ENCODE results near the gene ABCC1.
"Not testable (repeated sequence)": the region's sequence is repeated elsewhere in the genome, so short reads cannot be mapped to it uniquely, and the experiment has no call there.

Gene ABCC1

GRCh38 chr16:15953929-15954813 is 4.8 kb downstream of the ABCC1 start:
- no peak for DNase-seq (ENCODE audit: low read depth)
- no peak overlapping the region for H3K4me3 ChIP-seq (ENCODE audit: low read depth, low read length)
- no peak for TF ChIP-seq CTCF (IDR thresholded peaks at IDR 0.05; ENCODE audit: low read depth, low read length)
- no peak for TF ChIP-seq MAX (IDR thresholded peaks at IDR 0.05; ENCODE audit: low read depth, low read length)
- TF ChIP-seq POLR2A (IDR thresholded peaks at IDR 0.05; ENCODE audit: extremely low read depth, insufficient read length), result no peak
- no peak for TF ChIP-seq MYC (IDR thresholded peaks at IDR 0.05; ENCODE audit: low read depth, low read length)

GRCh38 chr16:15954814-15955151 is 5.4 kb downstream of the ABCC1 start:
- peak; percentile 51 for DNase-seq (ENCODE audit: low read depth)
- TF ChIP-seq CTCF (IDR thresholded peaks at IDR 0.05; ENCODE audit: low read depth, low read length), result no peak
- no peak for TF ChIP-seq MYC (IDR thresholded peaks at IDR 0.05; ENCODE audit: low read depth, low read length)
- no peak for TF ChIP-seq MAX (IDR thresholded peaks at IDR 0.05; ENCODE audit: low read depth, low read length)
- no peak for TF ChIP-seq POLR2A (IDR thresholded peaks at IDR 0.05; ENCODE audit: extremely low read depth, insufficient read length)
- H3K4me3 ChIP-seq (ENCODE audit: low read depth, low read length), result no peak overlapping the region

- DNase-seq (ENCODE audit: low read depth), result no peak
- no peak overlapping the region for H3K4me3 ChIP-seq (ENCODE audit: low read depth, low read length)
- no peak for TF ChIP-seq MAX (IDR thresholded peaks at IDR 0.05; ENCODE audit: low read depth, low read length)
- TF ChIP-seq CTCF (IDR thresholded peaks at IDR 0.05; ENCODE audit: low read depth, low read length), result no peak
- TF ChIP-seq MYC (IDR thresholded peaks at IDR 0.05; ENCODE audit: low read depth, low read length), result no peak
- TF ChIP-seq POLR2A (IDR thresholded peaks at IDR 0.05; ENCODE audit: extremely low read depth, insufficient read length), result no peak
Measured at GRCh38 chr16:15955425-15955824, 6.0 kb downstream of the ABCC1 start.

- DNase-seq (ENCODE audit: low read depth); H3K4me3 ChIP-seq (ENCODE audit: low read depth, low read length): not testable (repeated sequence)
Measured at GRCh38 chr16:15956106-15956505, 6.7 kb downstream of the ABCC1 start.

GRCh38 chr16:15958703-15959348 is 9.4 kb downstream of the ABCC1 start:
- TF ChIP-seq CTCF (IDR thresholded peaks at IDR 0.05; ENCODE audit: low read depth, low read length), result no peak
- TF ChIP-seq MYC (IDR thresholded peaks at IDR 0.05; ENCODE audit: low read depth, low read length), result no peak
- TF ChIP-seq MAX (IDR thresholded peaks at IDR 0.05; ENCODE audit: low read depth, low read length), result no peak
- TF ChIP-seq POLR2A (IDR thresholded peaks at IDR 0.05; ENCODE audit: extremely low read depth, insufficient read length), result no peak
- no peak overlapping the region for H3K4me3 ChIP-seq (ENCODE audit: low read depth, low read length)
- no peak for DNase-seq (ENCODE audit: low read depth)

- H3K4me3 ChIP-seq (ENCODE audit: low read depth, low read length), result no peak overlapping the region
- DNase-seq (ENCODE audit: low read depth), result no peak
- TF ChIP-seq MAX (IDR thresholded peaks at IDR 0.05; ENCODE audit: low read depth, low read length), result no peak
- TF ChIP-seq MYC (IDR thresholded peaks at IDR 0.05; ENCODE audit: low read depth, low read length), result no peak
- no peak for TF ChIP-seq CTCF (IDR thresholded peaks at IDR 0.05; ENCODE audit: low read depth, low read length)
- TF ChIP-seq POLR2A (IDR thresholded peaks at IDR 0.05; ENCODE audit: extremely low read depth, insufficient read length), result no peak
Measured at GRCh38 chr16:15960124-15960971, 10.9 kb downstream of the ABCC1 start.
